Activated B cell treated with CpG ODN at 0.5 μM for 24 hours (primary cell): ENCODE results near the gene SNCAIP. TPM values are rescaled to one million over a fixed set of nuclear protein-coding genes. Genes with fewer than 3 reads are reported as not detected.

Experiments used
- ATAC-seq: fragments of 200-7000 bp; cut with Tn5 transposase; one replicate; pipeline ENCODE4 v1.10.0; 2021; ENCODE audit warnings: low read depth, mild to moderate bottlenecking, moderate library complexity
- CTCF ChIA-PET: fragments of 350-600 bp; sonication (Branson Sonifier 250); formaldehyde crosslinking; loops from one replicate; lab custom pipeline; 2021; ENCODE audit warnings: antibody characterized with exemption; lab: Charles Lee
- POLR2A ChIA-PET: fragments of 350-600 bp; sonication (Branson Sonifier 250); formaldehyde crosslinking; loops from one replicate; lab custom pipeline; 2021; ENCODE audit warnings: antibody characterized with exemption; lab: Charles Lee
- DNase-seq: peaks from one replicate; pipeline ENCODE4 v3.0.0; 2022
- H3K27ac Mint-ChIP-seq: one replicate; pipeline ENCODE4 v1.8.0; 2020; ENCODE audit warnings: mixed read lengths
- H3K27me3 Mint-ChIP-seq: one replicate; pipeline ENCODE4 v1.8.0; 2021; ENCODE audit warnings: mixed read lengths
- H3K36me3 Mint-ChIP-seq: one replicate; pipeline ENCODE4 v1.8.0; 2021; ENCODE audit warnings: low read depth, mixed read lengths
- H3K4me1 Mint-ChIP-seq: one replicate; pipeline ENCODE4 v1.8.0; 2021; ENCODE audit warnings: mixed read lengths
- H3K4me3 Mint-ChIP-seq: one replicate; pipeline ENCODE4 v1.8.0; 2020; ENCODE audit warnings: mild to moderate bottlenecking, mixed read lengths
- H3K9me3 Mint-ChIP-seq: one replicate; pipeline ENCODE4 v1.8.0; 2020; ENCODE audit warnings: mixed read lengths
- intact Hi-C: fragments of 100-400 bp; cut with micrococcal nuclease; formaldehyde crosslinking; loops from one replicate; pipeline ENCODE4 v1.15.1; 2024
- total RNA-seq: library from RNA; stranded (reverse); gene quantifications from 2 replicates; pipeline ENCODE4 v1.2.3, GENCODE V29; 2022
- TF ChIP-seq, protein P1 (sequence below): fragments of 200-600 bp; IDR thresholded peaks from one replicate; pipeline ENCODE4 v1.8.0; 2022; ENCODE audit warnings: antibody characterized with exemption, mild to moderate bottlenecking

The SNCAIP gene
- total RNA-seq, 1 donor from 2014 or later, result not detected

DNA sequence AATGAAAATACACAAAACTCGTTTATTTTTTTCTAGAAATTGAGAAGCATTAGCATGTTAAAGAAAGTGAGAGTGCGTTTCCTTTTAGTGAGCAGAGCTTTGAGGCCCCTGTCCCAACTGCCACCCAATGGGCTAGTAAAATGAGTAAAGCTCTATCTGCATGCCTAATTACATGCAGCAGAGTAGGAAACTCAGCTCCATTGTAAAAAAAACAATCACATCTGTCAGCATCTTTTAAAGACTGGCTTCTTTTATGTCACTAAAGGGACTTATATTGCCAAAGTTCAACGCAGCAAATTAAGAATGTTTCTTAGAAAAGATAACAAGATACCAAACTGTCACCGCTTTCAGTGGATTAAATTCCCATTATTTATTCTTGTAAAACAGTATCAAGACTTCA, 154.0 kb downstream of the SNCAIP start:
- intact Hi-C loops, result no loop called here
- H3K9me3 Mint-ChIP-seq, result no peaks in the 10 kb centered on the region
- CTCF ChIA-PET, result no interaction called here
- no peak overlapping the region for H3K27ac Mint-ChIP-seq
- H3K36me3 Mint-ChIP-seq, result no peaks in the 10 kb centered on the region
- ATAC-seq (no peak), DNase-seq (no peak)
- H3K4me1 Mint-ChIP-seq, result no peaks in the 10 kb centered on the region
- TF ChIP-seq, protein P1, sequence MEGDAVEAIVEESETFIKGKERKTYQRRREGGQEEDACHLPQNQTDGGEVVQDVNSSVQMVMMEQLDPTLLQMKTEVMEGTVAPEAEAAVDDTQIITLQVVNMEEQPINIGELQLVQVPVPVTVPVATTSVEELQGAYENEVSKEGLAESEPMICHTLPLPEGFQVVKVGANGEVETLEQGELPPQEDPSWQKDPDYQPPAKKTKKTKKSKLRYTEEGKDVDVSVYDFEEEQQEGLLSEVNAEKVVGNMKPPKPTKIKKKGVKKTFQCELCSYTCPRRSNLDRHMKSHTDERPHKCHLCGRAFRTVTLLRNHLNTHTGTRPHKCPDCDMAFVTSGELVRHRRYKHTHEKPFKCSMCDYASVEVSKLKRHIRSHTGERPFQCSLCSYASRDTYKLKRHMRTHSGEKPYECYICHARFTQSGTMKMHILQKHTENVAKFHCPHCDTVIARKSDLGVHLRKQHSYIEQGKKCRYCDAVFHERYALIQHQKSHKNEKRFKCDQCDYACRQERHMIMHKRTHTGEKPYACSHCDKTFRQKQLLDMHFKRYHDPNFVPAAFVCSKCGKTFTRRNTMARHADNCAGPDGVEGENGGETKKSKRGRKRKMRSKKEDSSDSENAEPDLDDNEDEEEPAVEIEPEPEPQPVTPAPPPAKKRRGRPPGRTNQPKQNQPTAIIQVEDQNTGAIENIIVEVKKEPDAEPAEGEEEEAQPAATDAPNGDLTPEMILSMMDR, result no peak
- POLR2A ChIA-PET, result no interaction called here
- no peak overlapping the region for H3K4me3 Mint-ChIP-seq
- H3K27me3 Mint-ChIP-seq, result peaks cover 28% of the 10 kb centered on the region

DNA sequence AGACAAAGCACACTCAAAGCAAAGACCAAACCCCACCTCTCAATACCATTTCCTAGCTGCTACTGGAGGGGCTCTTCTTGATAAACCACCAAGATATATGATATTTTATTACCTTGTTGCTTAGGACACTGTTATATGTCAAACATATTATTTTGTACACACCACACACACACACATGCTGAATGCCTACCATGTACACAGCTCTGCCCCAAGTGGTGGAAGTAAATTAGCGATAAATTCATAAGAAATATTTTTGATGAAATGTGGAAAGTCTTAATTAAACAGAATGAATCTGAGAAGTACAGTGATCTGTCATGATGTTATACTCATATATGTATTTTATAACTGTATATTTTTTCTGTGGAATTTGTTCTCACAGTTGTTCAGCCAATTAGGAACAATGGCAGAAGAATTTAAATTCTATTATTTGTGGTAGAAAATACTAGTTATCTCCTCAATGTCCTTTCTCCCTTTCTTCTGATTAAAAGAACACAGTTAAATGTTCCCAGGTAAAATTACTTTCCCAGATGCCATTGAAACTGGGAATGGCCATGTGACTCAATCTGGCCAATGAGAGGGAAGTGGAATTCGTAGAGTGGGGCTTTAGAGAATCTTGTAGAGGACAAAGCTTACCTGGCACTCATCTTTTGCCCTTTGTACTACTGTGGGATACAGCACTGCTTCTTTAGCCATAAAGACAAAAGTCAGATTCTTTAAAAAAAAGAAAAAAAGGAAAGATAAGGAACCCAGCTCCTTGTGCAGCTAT, 156.5 kb downstream of the SNCAIP start:
- Mint-ChIP-seq H3K4me3 (no peak overlapping the region), H3K4me1 (no peaks in the 10 kb centered on the region), H3K9me3 (no peaks in the 10 kb centered on the region), H3K36me3 (no peaks in the 10 kb centered on the region), H3K27ac (no peak overlapping the region), H3K27me3 (peaks cover 25% of the 10 kb centered on the region)
- ATAC-seq (no peak), DNase-seq (no peak)
- intact Hi-C loops, result no loop called here
- TF ChIP-seq, protein P1, result no peak
- CTCF ChIA-PET, result no interaction called here
- POLR2A ChIA-PET, result interaction anchor here (0.6 kb wide), 1 partner anchor 1003 kb away, joined by 4 read pairs; no protein-coding TSS in a partner anchor

DNA sequence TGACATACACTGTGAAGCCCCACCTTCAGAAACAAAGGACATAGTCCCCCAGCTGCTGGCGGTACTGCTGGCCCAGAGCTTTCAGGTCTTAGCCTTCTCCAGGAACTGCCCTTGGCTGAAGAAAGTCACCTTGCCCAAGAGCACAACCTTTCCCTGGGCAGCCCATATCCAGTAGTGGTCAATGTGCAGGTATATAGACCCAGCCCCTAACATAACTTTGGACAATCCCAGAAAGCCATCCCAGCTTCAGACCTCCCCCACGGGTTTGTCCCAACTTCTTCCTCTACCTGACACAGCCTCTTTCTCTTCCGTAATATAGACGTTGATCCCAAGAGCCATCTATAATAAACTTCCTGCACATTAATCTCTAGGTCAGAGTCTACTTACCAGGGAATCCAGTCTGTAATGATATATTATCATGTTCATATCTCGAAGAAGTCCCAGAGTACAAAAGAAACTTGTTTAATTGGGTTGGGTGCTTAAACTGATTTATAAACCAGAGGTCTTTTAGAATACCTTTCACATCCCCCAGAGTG, 157.4 kb downstream of the SNCAIP start:
- Mint-ChIP-seq H3K27ac (no peak overlapping the region), H3K36me3 (no peaks in the 10 kb centered on the region), H3K9me3 (no peaks in the 10 kb centered on the region), H3K4me1 (no peaks in the 10 kb centered on the region), H3K27me3 (peaks cover 22% of the 10 kb centered on the region), H3K4me3 (no peak overlapping the region)
- intact Hi-C loops, result no loop called here
- no peak for DNase-seq
- ATAC-seq, result no peak
- ChIA-PET POLR2A (no interaction called here), CTCF (no interaction called here)
- TF ChIP-seq, protein P1, result no peak

DNA sequence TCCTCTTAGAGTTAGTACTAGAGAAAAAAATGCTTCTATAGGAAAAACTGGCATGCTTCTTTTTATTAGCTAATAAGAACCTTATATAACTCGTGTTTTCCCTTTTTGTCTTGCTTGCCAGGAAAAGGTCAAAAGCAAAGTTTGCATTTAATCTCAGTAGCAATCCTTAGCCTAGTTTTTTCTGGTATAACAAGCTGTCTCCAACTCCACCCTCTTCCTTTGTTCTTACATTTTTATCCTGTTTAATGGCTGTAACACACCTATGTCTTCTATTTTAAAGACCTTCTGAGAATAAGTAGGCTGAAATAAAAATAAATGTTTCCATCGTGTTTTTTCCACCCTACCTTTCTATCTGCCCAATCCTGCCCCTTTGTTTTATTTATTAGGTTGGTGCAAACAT, 158.3 kb downstream of the SNCAIP start:
- H3K4me3 Mint-ChIP-seq, result no peak overlapping the region
- ChIA-PET CTCF (no interaction called here), POLR2A (no interaction called here)
- DNase-seq (no peak), ATAC-seq (no peak)
- no peaks in the 10 kb centered on the region for H3K36me3 Mint-ChIP-seq
- H3K9me3 Mint-ChIP-seq, result no peaks in the 10 kb centered on the region
- H3K27ac Mint-ChIP-seq, result no peak overlapping the region
- peaks cover 22% of the 10 kb centered on the region for H3K27me3 Mint-ChIP-seq
- intact Hi-C loops, result no loop called here
- TF ChIP-seq, protein P1, result no peak
- no peaks in the 10 kb centered on the region for H3K4me1 Mint-ChIP-seq

DNA sequence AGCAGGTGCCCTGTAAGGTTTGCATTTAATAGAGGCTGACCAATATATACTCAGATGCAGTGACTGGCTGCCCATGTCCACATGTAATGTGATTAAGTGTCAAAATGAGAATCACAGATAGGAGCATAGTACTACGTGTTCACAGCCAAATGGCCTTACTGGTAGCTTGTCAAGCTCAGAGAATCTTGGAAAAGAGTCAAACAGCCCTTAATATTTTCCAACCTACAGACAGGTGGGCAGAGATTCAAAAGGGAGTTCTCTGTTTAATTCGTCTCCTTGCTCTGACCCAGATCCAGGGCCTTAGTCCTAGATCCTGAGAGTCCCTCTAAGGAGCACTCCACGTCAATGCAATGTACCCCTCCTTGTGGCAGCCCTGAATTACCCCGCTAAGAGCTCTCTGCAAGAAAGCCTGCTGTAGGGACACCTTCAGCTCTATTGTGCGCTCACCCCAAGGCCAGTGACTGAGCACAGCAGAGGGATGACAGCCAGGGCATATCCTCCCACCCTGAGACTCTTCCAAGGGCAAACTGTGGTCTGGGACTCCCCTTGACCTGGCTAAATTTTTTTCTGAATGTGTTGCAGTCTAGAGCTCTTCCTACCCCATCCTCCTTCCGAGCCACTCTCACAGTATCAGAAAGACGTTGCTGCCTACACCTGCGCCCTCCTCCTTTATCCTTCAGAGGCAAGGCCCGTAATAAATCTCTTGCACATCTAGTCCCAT, 159.2 kb downstream of the SNCAIP start:
- POLR2A ChIA-PET, result no interaction called here
- no peaks in the 10 kb centered on the region for H3K9me3 Mint-ChIP-seq
- no peak overlapping the region for H3K27ac Mint-ChIP-seq
- intact Hi-C loops, result no loop called here
- TF ChIP-seq, protein P1, result no peak
- ATAC-seq, result no peak
- H3K4me1 Mint-ChIP-seq, result no peaks in the 10 kb centered on the region
- no peak overlapping the region for H3K4me3 Mint-ChIP-seq
- CTCF ChIA-PET, result no interaction called here
- no peak for DNase-seq
- H3K36me3 Mint-ChIP-seq, result no peaks in the 10 kb centered on the region
- peaks cover 22% of the 10 kb centered on the region for H3K27me3 Mint-ChIP-seq
